Astrocyte of the cerebellum (primary cell): ENCODE measurements around the gene SENP6.
"Not testable (repeated sequence)": the region's sequence is repeated elsewhere in the genome, so short reads cannot be mapped to it uniquely, and the experiment has no call there.

Experiments used
- DNase-seq: peaks from one replicate; pipeline ENCODE4 v3.0.0-alpha.2; 2011; ENCODE audit warnings: low read depth
- H3K4me3 ChIP-seq: 2 replicates; pipeline ENCODE4 v1.5.1; 2011; ENCODE audit warnings: mild to moderate bottlenecking, low read depth, low read length, moderate library complexity
- CTCF ChIP-seq: IDR thresholded peaks from 2 replicates; pipeline ENCODE4 v1.5.1; 2012; ENCODE audit warnings: low read length, low read depth, moderate library complexity, mild to moderate bottlenecking; ENCODE audit errors: missing control alignments
- in situ Hi-C: cut with HindIII; loops from 2 replicates; pipeline ENCODE4 v1.10.0; 2017; ENCODE audit warnings: low sequenced_read_pairs

SENP6 gene

GRCh38 chr6:75643173-75643572 lies 41.5 kb downstream of the SENP6 start:
- DNase-seq: peak; percentile 13
- no peak overlapping the region for H3K4me3 ChIP-seq
- TF ChIP-seq CTCF: no peak
- in situ Hi-C loops: no loop called here

- no peak overlapping the region for H3K4me3 ChIP-seq
- in situ Hi-C loops: no loop called here
- no peak for TF ChIP-seq CTCF
- DNase-seq: no peak
Measured at GRCh38 chr6:75656479-75656878, 54.8 kb downstream of the SENP6 start.

DNA sequence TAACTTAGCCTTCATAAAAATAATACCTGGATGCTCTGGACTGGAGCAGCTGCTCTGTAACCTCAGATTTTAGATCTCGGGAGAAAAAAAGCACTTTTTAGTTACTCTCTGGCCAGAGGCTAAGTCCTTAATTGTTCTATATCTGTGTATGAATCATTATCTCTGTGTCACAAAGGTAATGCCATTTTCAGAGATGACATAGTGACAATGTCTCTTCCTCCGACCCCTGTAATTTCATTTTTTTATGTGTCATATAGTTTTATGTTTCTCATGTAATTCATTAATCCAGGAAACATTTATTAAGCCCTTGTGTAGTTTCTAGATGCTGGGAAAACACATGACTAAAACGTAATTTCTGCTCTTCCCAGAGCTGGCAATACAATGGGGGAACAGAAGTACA lies 55.6 kb downstream of the SENP6 start:
- in situ Hi-C loops: no loop called here
- no peak for DNase-seq
- no peak for TF ChIP-seq CTCF
- H3K4me3 ChIP-seq: no peak overlapping the region

- in situ Hi-C loops: no loop called here
- no peak for DNase-seq
- H3K4me3 ChIP-seq: no peak overlapping the region
- TF ChIP-seq CTCF: no peak
Measured at GRCh38 chr6:75666592-75666991, 64.9 kb downstream of the SENP6 start.

DNA sequence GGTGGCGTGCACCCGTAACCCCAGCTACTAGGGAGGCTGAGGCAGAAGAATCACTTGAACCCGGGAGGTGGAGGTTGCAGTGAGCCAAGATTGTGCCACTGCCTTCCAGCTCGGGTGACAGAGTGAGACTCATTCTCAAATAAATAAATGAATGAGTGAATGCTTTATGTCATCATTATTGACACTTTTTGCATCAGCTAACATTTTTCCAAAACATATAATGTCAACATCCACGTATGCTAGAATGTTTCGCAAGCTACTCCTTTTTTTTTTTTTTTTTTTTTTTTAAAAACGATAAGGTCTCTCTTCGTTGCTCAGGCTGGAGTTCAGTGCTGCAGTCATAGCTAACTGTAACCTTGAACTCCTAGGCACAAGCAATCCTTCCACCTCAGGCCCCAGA lies 72.2 kb downstream of the SENP6 start:
- no peak overlapping the region for H3K4me3 ChIP-seq
- TF ChIP-seq CTCF: no peak
- no peak for DNase-seq
- in situ Hi-C loops: no loop called here

DNA sequence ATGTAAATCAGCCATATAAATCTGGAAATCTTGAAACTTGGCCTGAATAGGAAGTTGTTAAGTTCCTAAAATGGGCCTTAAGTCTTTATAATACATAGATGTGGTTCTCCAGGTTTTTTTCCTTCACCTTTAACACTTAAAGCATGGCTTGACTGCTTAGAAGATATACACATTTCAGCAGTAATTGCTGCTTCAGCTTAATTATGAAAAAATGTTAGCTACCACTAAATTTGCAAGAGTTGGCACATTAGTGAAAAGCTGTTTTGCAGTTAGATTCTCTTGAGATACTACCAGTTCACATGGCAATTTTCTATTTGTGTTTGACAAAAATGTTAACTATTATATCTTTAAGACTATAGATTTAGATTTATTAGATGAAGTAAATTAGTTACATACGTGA lies 74.7 kb downstream of the SENP6 start:
- in situ Hi-C loops: no loop called here
- no peak for TF ChIP-seq CTCF
- H3K4me3 ChIP-seq: no peak overlapping the region
- no peak for DNase-seq

DNA sequence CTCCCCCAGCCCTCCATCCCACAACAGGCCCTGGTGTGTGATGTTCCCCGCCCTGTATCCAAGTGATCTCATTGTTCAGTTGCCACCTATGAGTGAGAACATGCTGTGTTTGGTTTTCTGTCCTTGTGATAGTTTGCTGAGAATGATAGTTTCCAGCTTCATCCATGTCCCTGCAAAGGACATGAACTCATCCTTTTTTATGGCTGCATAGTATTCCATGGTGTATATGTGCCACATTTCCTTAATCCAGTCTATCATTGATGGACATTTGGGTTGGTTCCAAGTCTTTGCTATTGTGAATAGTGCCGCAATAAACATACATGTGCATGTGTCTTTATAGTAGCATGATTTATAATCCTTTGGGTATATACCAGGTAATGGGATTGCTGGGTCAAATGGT lies 80.9 kb downstream of the SENP6 start:
- H3K4me3 ChIP-seq, in situ Hi-C loops, DNase-seq: not testable (repeated sequence)

DNA sequence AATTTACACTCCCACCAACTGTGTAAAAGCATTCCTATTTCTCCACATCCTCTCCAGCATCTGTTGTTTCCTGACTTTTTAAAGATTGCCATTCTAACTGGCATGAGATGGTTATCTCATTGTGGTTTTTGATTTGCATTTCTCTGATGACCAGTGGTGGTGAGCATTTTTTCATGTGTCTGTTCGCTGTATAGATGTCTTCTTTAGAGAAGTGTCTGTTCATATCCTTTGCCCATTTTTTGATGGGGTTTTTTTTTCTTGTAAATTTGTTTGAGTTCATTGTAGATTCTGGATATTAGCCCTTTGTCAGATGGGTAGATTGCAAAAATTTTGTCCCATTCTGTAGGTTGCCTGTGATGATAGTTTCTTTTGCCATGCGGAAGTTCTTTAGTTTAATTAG lies 81.3 kb downstream of the SENP6 start:
- DNase-seq, in situ Hi-C loops, H3K4me3 ChIP-seq: not testable (repeated sequence)
